Measurements from ENCODE around the gene DTNA.

DTNA gene

DNA sequence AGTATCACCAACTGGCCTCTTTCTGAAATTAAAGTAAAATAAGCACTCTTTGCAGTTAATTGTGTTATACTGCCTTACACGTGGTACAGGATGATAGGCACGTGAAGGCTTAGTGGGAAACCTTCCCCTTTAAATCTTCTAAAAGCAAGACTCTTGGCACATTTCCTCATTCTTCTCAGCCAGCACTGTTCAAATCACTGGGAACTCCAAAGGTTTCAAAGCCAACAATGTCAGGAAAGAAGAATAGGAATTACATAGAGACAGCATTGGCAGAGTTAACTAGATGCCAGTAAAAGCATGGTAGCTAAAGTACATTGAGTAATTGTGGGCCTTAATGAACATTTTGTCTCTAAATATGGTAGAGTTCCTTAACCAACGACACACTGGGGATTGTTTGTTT, 96.4 kb downstream of the DTNA start:
- DNase-seq (ENCODE audit: low read depth in 2 of 2), result no peak

DNA sequence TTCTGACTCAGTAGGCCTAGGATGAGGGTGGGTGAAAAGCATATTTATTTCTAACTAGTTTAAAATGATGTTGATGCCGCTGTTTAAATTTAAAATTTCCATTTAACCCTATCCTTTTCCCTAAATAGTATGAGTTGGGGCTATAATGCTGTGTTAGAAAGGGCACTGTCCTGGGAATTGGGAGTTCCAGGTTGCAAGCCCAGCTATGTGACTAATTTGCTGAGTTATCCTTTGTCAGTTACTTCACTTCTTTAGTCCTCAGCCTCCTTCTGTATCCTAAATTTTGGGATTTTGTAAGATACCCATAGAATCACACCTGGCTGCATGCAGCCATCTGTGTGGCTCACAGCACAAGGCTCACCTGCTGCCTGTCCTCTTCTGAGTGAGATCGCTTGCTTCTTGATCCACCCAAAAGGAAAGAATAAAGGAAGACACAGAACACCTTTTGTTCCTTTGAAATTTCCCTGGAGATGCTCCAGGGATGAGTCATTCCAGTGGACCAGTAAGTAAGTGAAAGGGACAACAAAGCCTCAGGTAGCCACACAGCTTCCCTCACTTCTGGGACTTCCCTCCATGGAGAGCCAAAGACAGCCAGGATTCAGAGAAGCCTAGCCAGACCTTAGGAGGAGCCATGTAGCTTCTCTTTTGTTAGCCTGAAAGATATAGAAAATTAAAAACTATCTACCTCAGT, 97.2 kb downstream of the DTNA start:
- DNase-seq (ENCODE audit: low read depth in 2 of 2), result no peak

DNA sequence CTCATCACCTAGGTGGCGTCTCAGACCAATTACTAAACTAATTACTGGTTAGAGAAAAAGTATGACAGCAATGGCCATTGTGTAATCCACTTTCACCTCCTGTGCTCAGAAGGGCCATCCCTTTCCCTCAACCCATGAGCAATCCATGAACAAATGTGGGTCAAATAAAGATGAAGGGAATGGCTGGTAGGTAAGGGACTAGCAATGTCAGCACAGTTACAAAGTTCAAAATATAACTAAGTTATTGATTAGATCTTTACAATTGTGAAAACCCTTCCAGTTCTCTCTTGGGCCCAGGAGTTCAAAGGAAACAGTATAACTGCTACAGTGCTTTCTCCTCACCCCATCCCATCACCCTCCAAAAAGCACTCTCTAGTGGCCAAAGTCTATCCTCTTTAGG, 98.3 kb downstream of the DTNA start:
- no peak for DNase-seq (ENCODE audit: low read depth in 2 of 2)

DNA sequence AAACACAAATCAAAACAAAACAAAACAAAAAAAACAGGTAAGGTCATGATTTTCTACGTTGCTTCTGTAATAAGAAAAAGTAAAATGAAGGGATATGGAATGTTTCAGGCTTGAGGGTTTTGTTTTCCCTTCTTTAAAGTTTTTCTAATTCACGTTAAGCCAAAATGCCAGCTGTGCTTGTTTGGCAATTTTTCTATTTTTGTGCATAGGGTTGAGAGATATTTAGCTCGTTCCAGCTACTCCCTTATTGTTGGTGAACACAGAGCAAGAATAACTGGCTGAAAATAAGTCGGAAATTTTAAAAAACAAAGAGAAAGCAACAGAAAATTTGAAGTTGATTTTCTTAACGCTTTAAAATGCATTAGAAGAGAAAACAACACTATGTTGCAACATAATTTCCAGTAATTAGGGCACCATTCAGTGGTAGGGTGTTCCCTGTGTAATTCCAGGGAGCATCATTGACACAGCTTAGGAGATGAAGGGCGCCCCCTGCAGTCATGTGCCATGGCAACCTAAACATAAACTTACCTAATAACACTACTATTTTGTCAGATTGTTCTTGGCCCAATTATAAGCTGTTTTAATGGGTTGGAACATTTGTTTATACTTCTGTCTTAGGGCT, 99.5 kb downstream of the DTNA start:
- DNase-seq (ENCODE audit: low read depth in 2 of 2), result no peak

DNA sequence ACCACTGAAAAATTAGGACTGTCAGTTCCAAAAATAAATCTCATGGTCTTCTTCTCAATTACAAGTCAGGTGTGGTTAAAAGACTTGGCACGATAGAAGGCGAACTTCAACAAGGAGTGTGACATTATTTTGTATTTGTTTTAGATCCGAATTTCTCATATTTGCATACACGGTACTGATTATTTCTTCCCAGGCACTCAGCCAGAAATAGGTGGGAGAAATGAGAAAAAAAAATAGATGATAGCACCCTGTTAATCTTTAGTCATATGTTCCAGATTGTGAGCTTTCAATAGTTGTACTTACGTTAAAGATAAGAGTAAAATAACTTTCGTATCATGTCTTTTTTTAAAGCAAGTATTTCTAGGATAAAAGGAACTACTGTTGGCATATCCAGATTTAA, 106.1 kb downstream of the DTNA start:
- no peak for DNase-seq (ENCODE audit: low read depth in 2 of 2)

DNA sequence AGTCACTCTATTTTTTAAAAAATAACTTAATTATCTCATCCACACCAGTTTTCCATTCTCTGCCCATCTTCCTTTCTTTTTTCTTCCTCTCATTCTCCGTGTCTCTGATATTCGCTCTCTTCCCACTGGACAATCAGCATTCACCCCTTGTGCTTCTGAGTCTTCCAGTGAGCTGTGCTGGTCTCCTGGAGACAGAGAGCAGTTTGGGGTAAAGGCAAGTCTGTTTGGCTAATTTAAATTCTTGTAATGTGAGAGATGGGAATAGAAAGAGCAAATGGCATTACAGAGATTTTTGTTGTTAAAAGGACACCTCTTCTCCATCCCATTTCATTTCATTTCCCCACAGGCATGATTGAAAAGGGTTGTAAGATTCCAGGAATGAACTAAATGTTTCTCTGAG, 107.5 kb downstream of the DTNA start:
- DNase-seq (ENCODE audit: low read depth in 2 of 2), result no peak

DNA sequence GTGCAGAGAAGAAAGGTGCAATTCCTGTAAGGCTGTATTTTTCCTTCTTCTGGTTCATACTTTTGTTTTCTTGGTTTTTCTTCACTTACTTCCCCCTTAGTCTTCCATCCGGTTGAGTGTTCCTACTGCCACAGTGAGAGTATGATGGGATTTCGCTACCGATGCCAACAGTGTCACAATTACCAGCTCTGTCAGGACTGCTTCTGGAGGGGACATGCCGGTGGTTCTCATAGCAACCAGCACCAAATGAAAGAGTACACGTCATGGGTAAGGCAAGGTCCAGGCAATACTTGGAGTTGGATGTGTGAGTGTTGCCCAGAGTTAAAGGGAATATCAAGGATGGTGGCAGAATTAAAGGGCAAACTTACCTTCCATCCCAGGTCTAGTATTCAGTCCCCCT, 108.0 kb downstream of the DTNA start:
- no peak for DNase-seq (ENCODE audit: low read depth in 2 of 2)

DNA sequence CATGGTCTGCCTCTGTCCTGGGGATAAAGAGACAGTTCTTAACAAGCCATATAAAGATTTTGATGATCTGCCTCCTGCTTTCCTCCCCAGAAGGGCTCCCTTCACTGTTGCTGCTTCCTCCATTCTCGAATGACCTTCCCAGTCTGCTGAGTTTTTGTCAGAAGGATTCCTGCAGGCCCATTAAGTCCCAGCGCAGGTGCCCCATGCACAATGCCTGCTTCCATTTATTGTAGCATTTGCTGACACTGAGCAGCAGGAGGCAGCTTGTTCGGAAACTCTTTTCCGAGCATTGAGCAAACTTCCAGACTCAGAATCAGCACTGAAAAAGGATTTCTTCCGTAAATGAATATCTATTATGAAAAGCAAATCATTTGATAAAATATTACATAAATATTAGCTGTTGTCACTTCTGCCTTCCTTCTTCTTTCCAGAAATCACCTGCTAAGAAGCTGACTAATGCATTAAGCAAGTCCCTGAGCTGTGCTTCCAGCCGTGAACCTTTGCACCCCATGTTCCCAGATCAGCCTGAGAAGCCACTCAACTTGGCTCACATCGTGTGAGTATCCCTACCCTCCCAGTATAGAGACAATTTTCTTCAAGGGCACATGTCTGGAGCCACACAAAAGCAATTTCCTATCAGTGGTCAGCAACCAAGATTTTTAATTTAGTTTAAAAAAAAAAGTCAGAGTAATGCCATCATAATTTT, 110.4 kb downstream of the DTNA start:
- DNase-seq (ENCODE audit: low read depth in 2 of 2), result no peak

DNA sequence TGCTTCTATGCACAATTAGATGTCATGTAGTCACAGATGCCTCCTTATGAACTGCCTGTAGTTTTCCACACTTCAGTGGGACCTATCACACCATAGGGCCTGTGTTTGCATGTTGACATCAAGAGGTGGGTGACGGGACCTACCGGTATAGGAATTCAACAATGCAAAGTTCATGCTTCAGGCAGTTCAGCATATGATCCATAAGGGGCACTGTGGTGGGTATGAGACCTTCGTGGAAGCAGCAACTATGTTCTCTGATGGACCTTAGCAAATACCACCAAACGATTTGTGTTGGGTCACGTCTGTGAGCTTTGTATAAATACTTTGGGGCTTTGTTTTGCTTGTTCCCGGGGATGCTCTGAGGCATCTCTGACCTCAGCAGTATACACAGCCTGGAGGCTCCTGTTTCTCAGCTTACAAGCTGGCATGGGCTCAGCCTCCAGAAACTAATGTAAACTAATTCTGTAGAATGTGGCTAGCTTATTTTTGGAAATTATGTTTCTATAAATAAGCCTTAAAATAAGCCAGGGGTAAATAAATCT, 111.6 kb downstream of the DTNA start:
- no peak for DNase-seq (ENCODE audit: low read depth in 2 of 2)

DNA sequence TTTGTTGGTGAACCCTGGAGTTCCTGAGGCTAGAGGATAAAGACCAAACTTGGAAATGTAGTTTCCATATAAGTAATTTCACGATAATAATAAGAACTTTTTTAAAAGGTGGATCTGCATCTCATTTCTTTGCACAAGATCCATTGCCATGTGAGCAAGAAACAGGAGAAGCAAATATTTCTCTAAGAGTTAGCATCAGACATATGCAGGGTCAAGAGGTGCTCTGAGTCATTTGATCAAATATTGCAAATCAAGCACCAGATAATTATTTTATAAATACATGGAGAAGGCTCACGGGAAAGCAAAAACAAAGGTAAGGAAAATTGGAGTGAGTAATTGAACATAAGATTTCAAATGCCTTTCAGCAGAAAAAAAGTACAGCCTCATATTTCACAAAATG, 118.0 kb downstream of the DTNA start:
- DNase-seq (ENCODE audit: low read depth in 2 of 2), result no peak

DNA sequence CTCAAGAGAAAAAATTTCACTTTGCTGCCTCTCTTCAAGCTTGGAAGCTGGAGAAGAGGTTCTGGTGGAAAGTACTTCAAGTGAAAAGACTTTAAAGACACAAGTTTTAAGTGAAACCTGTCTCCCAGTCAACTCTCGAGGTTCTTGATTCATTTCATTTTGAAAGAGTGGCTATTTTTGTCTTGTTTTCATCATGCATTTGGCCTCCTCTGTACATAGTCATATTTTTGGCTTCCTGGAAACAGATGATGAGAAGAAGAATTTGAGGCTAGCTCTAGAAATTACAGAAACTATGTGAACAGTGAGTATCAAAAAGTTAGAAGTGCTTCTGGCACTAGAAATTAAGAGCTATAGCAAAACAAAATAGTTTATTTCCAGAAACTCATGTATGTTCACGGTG, 124.8 kb downstream of the DTNA start:
- no peak for DNase-seq (ENCODE audit: low read depth in 2 of 2)

DNA sequence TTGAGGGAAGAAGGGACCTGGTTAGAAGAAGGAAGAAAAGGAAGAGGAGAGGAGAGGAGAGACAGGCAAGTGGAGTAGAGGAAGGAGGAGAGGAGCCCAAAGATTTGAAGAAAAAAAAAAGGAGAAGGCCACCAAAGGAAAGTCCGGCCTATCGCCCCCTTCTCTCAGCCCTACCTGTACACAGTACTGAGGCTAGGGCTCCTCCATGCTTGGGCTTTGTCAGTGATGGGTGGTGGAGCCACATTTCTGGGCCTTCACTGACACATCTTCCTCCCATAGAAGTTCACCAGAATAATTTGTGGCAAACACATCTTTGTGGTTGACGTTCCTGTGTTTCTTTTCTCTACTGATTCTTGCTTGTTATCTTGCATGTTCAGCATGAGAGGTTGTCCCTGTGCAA, 125.4 kb downstream of the DTNA start:
- DNase-seq (ENCODE audit: low read depth in 2 of 2), result no peak

DNA sequence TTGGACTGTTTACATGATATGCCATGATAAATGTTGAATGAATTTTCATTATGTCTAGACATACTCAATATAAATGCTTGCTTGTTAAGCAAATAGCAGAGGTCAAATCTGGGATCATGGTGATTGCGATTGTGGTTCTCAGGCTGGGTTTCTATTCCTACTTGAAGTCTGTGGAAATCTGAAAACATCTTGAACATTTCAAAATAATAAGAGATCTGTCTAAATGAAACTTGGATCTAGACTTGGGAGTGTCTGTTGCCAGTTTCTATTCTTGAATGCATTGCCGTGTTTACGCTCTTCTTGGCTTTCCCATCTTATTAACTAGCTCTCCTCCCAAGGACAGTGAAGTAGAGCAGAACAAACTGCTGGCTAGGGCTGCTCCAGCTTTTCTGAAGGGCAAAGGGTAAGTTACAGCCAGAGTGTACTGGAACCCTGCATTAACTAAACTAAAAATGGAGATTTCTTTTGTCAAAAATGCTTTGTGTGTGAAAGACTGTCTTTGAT, 127.7 kb downstream of the DTNA start:
- no peak for DNase-seq (ENCODE audit: low read depth in 2 of 2)

DNA sequence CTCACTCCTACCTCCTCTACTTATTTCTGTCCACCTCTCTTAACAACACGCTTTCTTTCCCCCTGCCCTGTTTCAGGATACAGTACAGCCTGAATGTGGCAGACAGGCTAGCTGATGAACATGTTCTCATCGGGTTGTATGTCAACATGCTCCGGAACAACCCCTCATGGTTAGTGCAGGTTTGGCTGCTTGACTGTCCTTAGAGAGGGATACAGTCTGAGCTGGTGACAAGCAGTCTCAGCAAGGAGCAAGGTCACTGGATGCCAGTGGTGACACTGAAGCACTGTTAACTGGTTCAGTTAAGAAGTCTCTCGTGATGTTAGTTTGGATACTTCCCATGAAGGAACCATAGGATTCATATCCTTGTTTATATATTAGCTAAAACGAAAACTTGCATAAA, 128.6 kb downstream of the DTNA start:
- DNase-seq (ENCODE audit: low read depth in 2 of 2), result no peak

DNA sequence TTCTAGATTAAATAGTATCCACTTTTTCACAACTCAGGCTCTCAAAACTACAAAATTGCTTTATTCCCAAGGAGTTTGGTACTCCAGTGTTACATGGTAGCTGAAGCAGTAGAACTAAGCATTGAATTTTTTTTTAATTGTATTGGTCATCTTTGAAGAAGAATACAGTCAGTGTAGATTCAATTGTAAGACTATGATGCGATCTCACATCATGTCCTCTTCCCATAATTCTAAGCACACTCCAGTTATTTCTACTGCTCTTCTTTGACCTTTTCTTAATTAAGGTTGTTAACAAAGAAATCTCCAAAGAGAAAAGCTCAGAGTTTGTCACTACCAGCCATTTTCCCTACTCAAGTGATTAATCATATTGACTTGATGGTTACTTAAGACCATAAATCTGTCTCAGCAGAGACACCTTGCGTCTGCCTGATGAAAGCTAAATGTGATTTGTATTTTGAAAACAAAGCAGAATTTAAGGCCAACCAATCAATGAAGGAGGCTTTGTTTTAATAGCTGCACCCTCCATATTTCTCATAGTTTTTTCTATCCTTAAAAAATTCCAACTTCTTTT, 130.2 kb downstream of the DTNA start:
- no peak for DNase-seq (ENCODE audit: low read depth in 2 of 2)

DNA sequence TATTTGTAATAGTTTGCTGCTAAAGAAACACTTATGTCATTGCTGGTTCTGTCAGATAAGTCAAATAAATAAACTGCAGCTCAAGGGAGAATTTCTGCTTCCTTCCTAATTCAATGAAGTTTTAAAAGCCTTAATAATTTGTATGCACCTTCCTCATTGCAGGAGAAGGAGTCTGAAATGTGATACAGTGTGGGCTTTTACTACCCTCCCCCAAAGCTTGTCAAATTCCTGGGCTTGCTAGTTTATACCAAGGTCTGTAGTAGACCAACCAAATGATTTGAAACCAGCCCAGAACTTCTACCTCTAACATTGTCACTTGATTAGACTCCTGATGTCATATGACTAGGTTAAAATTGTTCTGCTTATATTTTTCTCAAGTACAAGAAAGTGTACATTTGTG, 131.8 kb downstream of the DTNA start:
- no peak for DNase-seq (ENCODE audit: low read depth in 2 of 2)

DNA sequence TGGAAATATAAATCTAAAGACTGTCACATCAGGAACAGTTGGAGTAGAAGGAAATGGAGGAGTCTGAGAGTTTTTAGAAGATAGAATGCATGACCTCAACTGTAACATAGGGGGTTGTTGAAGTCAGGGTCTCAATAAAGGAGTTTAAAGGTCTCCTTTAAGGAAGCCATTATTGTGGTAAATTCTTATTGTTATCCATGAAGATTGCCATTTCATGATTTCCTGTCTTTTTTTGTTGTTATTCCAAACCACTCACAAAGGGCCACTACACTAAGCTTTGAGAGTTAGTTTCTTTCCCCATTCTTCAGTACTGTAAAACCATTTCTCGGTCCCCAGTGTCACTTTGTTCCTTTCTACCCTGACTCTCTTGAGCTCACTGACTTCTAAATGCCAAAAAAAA, 134.0 kb downstream of the DTNA start:
- no peak for DNase-seq (ENCODE audit: low read depth in 2 of 2)

DNA sequence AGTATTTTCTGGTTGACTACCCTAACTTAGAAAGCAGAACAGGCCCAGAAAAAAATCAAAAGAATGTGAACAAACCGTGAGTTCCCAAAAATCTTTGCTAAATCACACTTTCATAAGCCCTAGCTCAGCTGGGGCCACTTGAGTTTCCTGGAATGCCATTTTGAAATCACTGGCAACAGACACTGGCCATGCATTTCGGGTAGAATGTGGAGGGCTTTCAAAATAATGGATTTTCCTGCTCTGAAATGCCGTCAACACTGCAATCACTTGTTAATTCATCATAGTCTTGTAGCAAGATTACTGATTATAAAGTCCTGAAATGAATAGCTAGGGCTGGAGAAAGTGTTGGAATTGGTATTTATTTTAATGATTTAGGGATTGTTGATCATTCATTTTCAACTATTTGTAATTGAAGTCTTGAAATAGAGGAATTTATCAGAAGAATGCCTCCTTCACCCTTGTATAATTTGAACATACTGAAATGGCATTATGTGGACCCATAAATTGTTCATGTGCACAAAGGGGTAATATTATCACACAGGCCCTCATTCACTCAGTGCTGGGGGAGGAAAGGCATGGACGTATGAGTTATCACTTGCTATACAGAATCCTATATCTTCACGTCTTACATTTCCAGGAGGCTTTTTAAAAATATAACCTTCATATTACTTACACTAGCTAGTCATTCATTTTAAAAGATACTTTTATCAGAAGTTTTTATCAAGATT, 134.8 kb downstream of the DTNA start:
- no peak for DNase-seq (ENCODE audit: low read depth in 2 of 2)

DNA sequence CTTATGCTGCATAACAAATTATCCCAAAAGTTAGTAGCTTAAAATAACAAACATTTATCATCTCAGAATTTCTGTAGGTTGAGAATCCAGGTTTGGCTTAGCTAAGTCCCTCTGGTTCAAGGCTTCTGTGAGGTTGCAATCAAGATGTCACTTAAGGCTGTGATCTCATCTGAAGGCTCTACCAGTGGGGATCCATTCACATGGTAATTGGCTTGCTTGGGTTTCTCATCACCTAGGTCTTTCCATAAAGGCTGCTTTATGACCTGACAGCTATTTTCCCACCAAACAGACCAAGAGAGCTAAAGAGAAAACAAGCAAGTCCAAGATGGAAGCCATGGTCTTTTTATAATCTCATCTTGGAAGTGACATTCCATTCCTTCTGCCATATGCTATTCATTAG, 137.3 kb downstream of the DTNA start:
- DNase-seq (ENCODE audit: low read depth in 2 of 2), result no peak

DNA sequence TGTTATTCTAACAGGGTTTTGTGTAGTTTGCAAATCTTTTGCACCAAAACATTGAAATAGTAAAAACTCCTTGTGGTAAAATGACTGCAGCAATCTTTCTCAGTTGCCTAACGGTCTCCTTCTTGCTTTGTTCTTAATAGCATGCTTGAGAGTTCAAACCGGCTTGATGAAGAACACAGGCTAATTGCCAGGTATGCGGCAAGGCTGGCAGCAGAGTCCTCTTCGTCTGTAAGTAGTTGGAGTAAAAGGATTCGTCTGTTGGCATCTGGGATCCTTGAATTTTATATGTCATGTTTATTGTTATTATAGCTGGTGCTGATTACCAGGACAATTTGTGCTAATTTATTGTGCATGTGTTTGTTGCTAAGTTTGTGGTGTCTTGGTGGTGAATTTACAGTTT, 138.1 kb downstream of the DTNA start:
- no peak for DNase-seq (ENCODE audit: low read depth in 2 of 2)

DNA sequence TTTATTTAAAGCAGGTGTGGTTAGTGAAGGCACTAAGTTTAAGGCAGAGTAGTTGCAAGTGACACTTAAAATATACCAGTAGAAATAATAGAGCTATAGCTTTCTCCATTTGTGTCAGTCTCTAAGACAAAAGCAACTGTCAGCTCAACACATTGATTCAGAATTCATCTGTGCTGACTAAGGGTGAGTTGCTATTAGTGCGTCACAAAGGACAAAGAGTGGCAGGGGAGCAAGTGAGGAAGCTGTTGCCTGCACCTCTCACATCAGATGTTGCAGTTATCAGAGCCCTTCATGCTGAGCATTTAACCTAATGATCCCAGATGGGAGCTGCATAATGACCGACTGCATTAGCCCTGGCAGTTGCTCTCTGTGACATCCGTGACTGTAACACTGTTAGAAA, 138.6 kb downstream of the DTNA start:
- no peak for DNase-seq (ENCODE audit: low read depth in 2 of 2)

DNA sequence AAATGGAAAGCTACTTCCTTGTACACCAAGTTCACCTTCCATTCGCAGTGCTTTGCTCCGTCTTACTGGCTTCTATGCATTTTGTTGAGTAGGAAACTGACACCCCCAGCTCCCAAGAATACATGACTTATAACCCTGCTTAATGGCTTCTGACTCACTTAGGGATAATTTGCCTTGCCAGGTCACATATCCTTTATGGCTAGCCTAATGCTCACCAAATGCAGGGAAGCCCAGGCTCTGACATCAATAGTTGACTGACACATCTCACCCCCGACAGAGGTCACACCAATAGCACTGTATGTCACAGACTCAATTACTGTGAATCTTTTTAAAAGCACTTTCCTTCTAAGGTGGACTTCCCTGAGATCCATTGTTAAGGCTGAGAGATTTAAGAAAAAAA, 147.2 kb downstream of the DTNA start:
- DNase-seq (ENCODE audit: low read depth in 2 of 2), result no peak

All from activated CD8-positive, alpha-beta memory T cell treated with anti-CD3 and anti-CD28 coated beads for 4 hours (primary cell).